HepG2 (cell line): ENCODE data around the gene USE1.

Source experiments
- GABPA ChIP-seq, 2 experiments: IDR thresholded peaks; 2 replicates each; pipeline ENCODE4 v1.6.1; 2011 to 2016; ENCODE audit warnings: low read depth in 2 of 2, low read length in 1 of 2, missing biosample characterization in 1 of 2, missing genetic modification characterization in 1 of 2
- TCF7L2 ChIP-seq: IDR thresholded peaks from 2 replicates; pipeline ENCODE4 v1.6.1; 2011; ENCODE audit warnings: mild to moderate bottlenecking, low read depth, low read length, moderate library complexity
- YY1 ChIP-seq: IDR thresholded peaks from 2 replicates; pipeline ENCODE4 v1.6.1; 2011; ENCODE audit warnings: low read length, low read depth, moderate library complexity, mild to moderate bottlenecking; ENCODE audit not compliant: insufficient read depth, insufficient replicate concordance
- ZHX1 ChIP-seq: sonication (generic); formaldehyde crosslinking; IDR thresholded peaks from 2 replicates; pipeline ENCODE4 v1.8.1; 2022; ENCODE audit warnings: low read depth, mild to moderate bottlenecking, missing genetic modification reagents
- ZNF672 ChIP-seq: sonication (generic); formaldehyde crosslinking; IDR thresholded peaks from 2 replicates; pipeline ENCODE4 v1.8.1; 2022; ENCODE audit warnings: missing genetic modification reagents

DNA sequence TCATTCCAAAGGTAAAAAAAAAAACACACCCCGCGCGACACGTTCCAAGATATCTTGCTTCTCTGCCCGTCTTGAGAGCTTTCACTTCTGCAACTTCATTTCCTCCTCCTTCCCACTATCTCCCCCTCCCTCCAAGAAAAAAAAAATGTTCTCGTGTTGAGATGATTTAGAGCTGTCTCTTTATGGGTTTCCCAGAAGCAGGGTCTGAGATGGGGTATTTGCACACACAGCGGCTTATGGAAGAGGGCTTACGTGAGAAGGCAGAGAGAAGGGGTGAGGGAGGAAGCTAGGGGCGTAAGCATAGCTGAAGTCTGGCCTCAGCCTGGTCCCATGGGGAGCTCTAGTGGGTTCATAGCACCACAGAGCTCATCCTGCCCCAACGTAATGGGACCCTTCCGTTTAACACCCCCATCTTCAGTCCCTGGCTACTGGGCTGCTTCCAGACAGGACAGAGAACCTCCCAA lies 31.3 kb upstream of the USE1 start:
- TF ChIP-seq TCF7L2 (no peak), GABPA (IDR thresholded peaks at IDR 0.05; ENCODE audit: low read depth, low read length) (no peak), GABPA (CRISPR knock-in tag; IDR thresholded peaks at IDR 0.05; ENCODE audit: low read depth) (no peak), ZHX1 (CRISPR knock-in tag) (no peak), YY1 (no peak), ZNF672 (CRISPR knock-in tag) (no peak)
